Right lobe of liver (tissue), 4 donors: ENCODE results near the gene WBP1.

Experiments
- CTCF ChIP-seq, 4 donors: fragments of 200-600 bp in 3 of 4; fragments of 450-650 bp in 1 of 4; IDR thresholded peaks; one replicate each; pipeline versions ENCODE4 v1.5.1 to v1.8.0; 2016 to 2022; ENCODE audit warnings: antibody characterized with exemption in 4 of 4, mild to moderate bottlenecking in 2 of 4
- POLR2A ChIP-seq: fragments of 450-650 bp; IDR thresholded peaks from one replicate; pipeline ENCODE4 v1.6.1; 2017; ENCODE audit warnings: antibody characterized with exemption, mild to moderate bottlenecking
- donor health status: DM: no; HTN: no; CAD: no.
- donor health status: DM: no; HTN: no; CAD: no.
- donor health status: DM: no; HTN: yes; CAD: no.

- no peak for TF ChIP-seq CTCF (IDR thresholded peaks at IDR 0.05)
- TF ChIP-seq POLR2A, result no peak
Measured at GRCh38 chr2:74501335-74502071, 43.3 kb downstream of the WBP1 start.
